NCI-H345 treated with DMSO at 0.1 percent for 48 hours (cell line): ENCODE data around the gene PTPRF.

Source experiments
- DNase-seq: peaks from one replicate; lab custom pipeline; 2025; ENCODE audit not compliant: unreplicated experiment; lab: John Stamatoyannopoulos, UW

The PTPRF gene

GRCh38 chr1:43551396-43551888 is 20.8 kb downstream of the PTPRF start:
- DNase-seq, result no peak

- DNase-seq, result no peak
Measured at GRCh38 chr1:43552059-43552742, 21.5 kb downstream of the PTPRF start.

- no peak for DNase-seq
Measured at GRCh38 chr1:43552813-43553212, 22.1 kb downstream of the PTPRF start.

- DNase-seq, result no peak
Measured at GRCh38 chr1:43554444-43554992, 23.8 kb downstream of the PTPRF start.

- no peak for DNase-seq
Measured at GRCh38 chr1:43556782-43557181, 26.1 kb downstream of the PTPRF start.

- DNase-seq, result no peak
Measured at GRCh38 chr1:43557744-43558245, 27.1 kb downstream of the PTPRF start.

GRCh38 chr1:43558346-43558841 is 27.7 kb downstream of the PTPRF start:
- no peak for DNase-seq

GRCh38 chr1:43559714-43560113 is 29.0 kb downstream of the PTPRF start:
- DNase-seq, result no peak

- DNase-seq, result no peak
Measured at GRCh38 chr1:43560286-43560685, 29.6 kb downstream of the PTPRF start.

GRCh38 chr1:43563876-43564539 is 33.3 kb downstream of the PTPRF start:
- DNase-seq, result no peak

- peak; percentile 75 for DNase-seq
Measured at GRCh38 chr1:43564551-43565348, 34.1 kb downstream of the PTPRF start.

- no peak for DNase-seq
Measured at GRCh38 chr1:43565600-43566360, 35.1 kb downstream of the PTPRF start.

GRCh38 chr1:43566382-43567044 is 35.8 kb downstream of the PTPRF start:
- DNase-seq, result no peak

- no peak for DNase-seq
Measured at GRCh38 chr1:43569175-43569574, 38.5 kb downstream of the PTPRF start.

- DNase-seq, result no peak
Measured at GRCh38 chr1:43570277-43570676, 39.6 kb downstream of the PTPRF start.

GRCh38 chr1:43570715-43571114 is 40.0 kb downstream of the PTPRF start:
- DNase-seq, result no peak

- DNase-seq, result no peak
Measured at GRCh38 chr1:43572084-43572483, 41.4 kb downstream of the PTPRF start.

GRCh38 chr1:43572538-43572937 is 41.9 kb downstream of the PTPRF start:
- no peak for DNase-seq

GRCh38 chr1:43573066-43573800 is 42.5 kb downstream of the PTPRF start:
- DNase-seq, result no peak
